Dermis lymphatic vessel endothelial cell (primary cell): Measurements from ENCODE around the gene ZXDB. TPM values are rescaled to one million over a fixed set of nuclear protein-coding genes. Genes with fewer than 3 reads are reported as not detected.

Experiments
- total RNA-seq: library from RNA; depleted of rRNA; stranded (reverse); fragments of >200 nt; gene quantifications from 2 replicates; pipeline ENCODE4 v1.2.1, GENCODE V29; 2014

ZXDB gene
- total RNA-seq = 7.3 and 8.2 TPM in 2 replicates

DNA sequence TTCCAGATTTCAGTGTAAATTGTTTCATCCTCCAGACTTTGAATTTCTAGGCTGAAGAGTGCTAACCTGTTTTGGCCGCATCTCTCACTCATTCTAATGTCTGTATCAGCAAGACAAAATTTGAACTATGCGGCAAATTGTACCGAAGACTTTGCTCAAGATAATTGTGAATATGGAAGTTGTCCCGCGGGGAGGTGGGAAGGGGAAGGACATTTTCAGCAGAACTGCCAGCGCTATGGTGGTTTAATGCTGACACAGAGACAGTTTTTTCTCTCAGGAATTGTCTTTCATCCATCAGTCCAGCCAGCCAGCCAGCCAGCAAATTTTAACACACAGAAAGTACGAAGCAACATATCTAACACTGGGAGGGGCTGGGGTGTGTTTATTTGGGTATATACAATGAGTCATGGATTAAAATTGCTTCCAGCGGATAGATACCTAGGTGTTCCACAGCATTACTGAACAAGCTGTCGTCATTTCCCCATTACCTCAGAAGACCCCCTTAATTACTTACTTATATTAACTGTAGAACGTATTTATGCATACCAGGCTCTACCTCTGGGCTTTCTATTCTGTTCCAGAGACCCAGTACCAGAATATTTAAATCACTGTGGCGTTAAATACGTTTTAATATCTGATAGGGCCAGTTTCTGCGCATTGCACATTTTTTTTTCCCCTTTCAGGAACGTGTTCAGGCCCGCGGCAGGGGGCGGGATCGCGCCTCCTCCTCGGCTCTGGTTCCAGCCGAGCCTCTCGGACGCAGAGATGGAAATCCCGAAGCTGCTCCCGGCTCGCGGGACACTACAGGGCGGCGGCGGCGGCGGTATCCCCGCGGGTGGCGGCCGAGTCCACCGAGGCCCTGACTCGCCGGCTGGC lies at the start of gene ZXDB:
Gene ZXDB, plus strand, starts transcription at position 728 of the 876 bp plus-strand sequence. Its CDS starts 38 bp downstream, at position 766.

Other genes with a start within 250 kb of the ZXDB start
- under 0.01 TPM in 2 replicates for gene NLRP2B, start 88.2 kb downstream of the ZXDB start, total RNA-seq